ENCODE results near the gene PIM3.

Gene PIM3

GRCh38 chr22:49928555-49929210, 31.9 kb upstream of the PIM3 start:
- DNase-seq: no peak

GRCh38 chr22:49929211-49929979, 31.2 kb upstream of the PIM3 start:
- peak; percentile 71 to 88 for DNase-seq

- no peak for DNase-seq
Observed at GRCh38 chr22:49929994-49930575, 30.5 kb upstream of the PIM3 start.

GRCh38 chr22:49930596-49931412, 29.8 kb upstream of the PIM3 start:
- peak; percentile 34 to 53 for DNase-seq

- DNase-seq: no peak
Observed at GRCh38 chr22:49933236-49934159, 27.1 kb upstream of the PIM3 start.

GRCh38 chr22:49934160-49934890, 26.2 kb upstream of the PIM3 start:
- DNase-seq: peak in 1 of 2 experiments; percentile 34

GRCh38 chr22:49934891-49935557, 25.5 kb upstream of the PIM3 start:
- DNase-seq: peak; percentile 90 to 92

GRCh38 chr22:49935561-49935960, 25.0 kb upstream of the PIM3 start:
- peak in 1 of 2 experiments; percentile 53 for DNase-seq

- DNase-seq: peak; percentile 96 to 99
Observed at GRCh38 chr22:49936018-49936972, 24.3 kb upstream of the PIM3 start.

- no peak for DNase-seq
Observed at GRCh38 chr22:49936973-49937757, 23.4 kb upstream of the PIM3 start.

- no peak for DNase-seq
Observed at GRCh38 chr22:49937758-49938564, 22.6 kb upstream of the PIM3 start.

- no peak for DNase-seq
Observed at GRCh38 chr22:49938565-49939136, 21.9 kb upstream of the PIM3 start.

- DNase-seq: no peak
Observed at GRCh38 chr22:49941507-49942316, 18.9 kb upstream of the PIM3 start.

- no peak for DNase-seq
Observed at GRCh38 chr22:49942565-49943404, 17.8 kb upstream of the PIM3 start.

- no peak for DNase-seq
Observed at GRCh38 chr22:49943405-49943765, 17.2 kb upstream of the PIM3 start.

Data from stimulated activated CD4-positive, alpha-beta T cell treated with anti-CD3 and anti-CD28 coated beads, Interleukin-4, amount 100 ng/mL, for 4 hours (primary cell).